Uterus (tissue), 4 donors: ENCODE measurements around the gene RHBDD2. TPM values are rescaled to one million over a fixed set of nuclear protein-coding genes. Genes with fewer than 3 reads are reported as not detected.
A peak's percentile ranks its signal among the peaks of the same experiment; 100 is the strongest.

Experiments used
- DNase-seq, 2 donors: peaks; one replicate each; pipeline ENCODE4 v3.0.0-alpha.2; 2019 to 2020
- H3K27ac ChIP-seq, 2 donors: fragments of 200-600 bp; sonication (generic); 1 replicate in 1 of 2; 2 replicates in 1 of 2; pipeline ENCODE4 v1.5.1; 2016 to 2018
- H3K27me3 ChIP-seq, 2 donors: fragments of 200-600 bp; sonication (generic); one replicate each; pipeline ENCODE4 v1.5.1; 2018 to 2019; ENCODE audit warnings: control low read depth in 1 of 2
- H3K36me3 ChIP-seq, 2 donors: fragments of 200-600 bp; sonication (generic); one replicate each; pipeline ENCODE4 v1.5.1; 2019; ENCODE audit warnings: control low read depth in 1 of 2
- H3K4me1 ChIP-seq, 2 donors: fragments of 200-600 bp; sonication (generic); one replicate each; pipeline ENCODE4 v1.5.1; 2018 to 2019; ENCODE audit warnings: control low read depth in 1 of 2
- H3K4me3 ChIP-seq, 2 donors: fragments of 200-600 bp; sonication (generic); 1 replicate in 1 of 2; 2 replicates in 1 of 2; pipeline ENCODE4 v1.5.1; 2018 to 2019; ENCODE audit warnings: mild to moderate bottlenecking in 1 of 2
- H3K9me3 ChIP-seq, 2 donors: fragments of 200-600 bp; sonication (generic); one replicate each; pipeline ENCODE4 v1.5.1; 2019; ENCODE audit warnings: control low read depth in 1 of 2
- POLR2A ChIP-seq, 2 donors: fragments of 450-650 bp; IDR thresholded peaks; one replicate each; pipeline ENCODE4 v1.6.1; 2016; ENCODE audit warnings: antibody characterized with exemption in 2 of 2, mild to moderate bottlenecking in 1 of 2, moderate library complexity in 1 of 2
- intact Hi-C: fragments of 100-400 bp; cut with DNase I; formaldehyde crosslinking; loops from one replicate; pipeline ENCODE4 v1.15.1; 2023; ENCODE audit warnings: low total_unique reads
- total RNA-seq, 4 donors: library from RNA; depleted of rRNA in 3 of 4; stranded (reverse); fragments of >200 nt in 3 of 4; gene quantifications; one replicate each; pipeline versions ENCODE4 v1.1.0 to v1.2.4, GENCODE V29; 2014 to 2023
- TF ChIP-seq, protein P1 (sequence below), 4 experiments: fragments of 200-600 bp in 2 of 4; fragments of 450-650 bp in 2 of 4; sonication (generic) in 2 of 4; IDR thresholded peaks; one replicate each; pipeline ENCODE4 v1.5.1; 2016 to 2019; ENCODE audit warnings: antibody characterized with exemption in 4 of 4, mild to moderate bottlenecking in 2 of 4, moderate library complexity in 1 of 4
- donor health status: DM: yes; HTN: yes; CAD: no.

Gene RHBDD2
- total RNA-seq, 4 donors from 2014 or later: 2.0 to 45.4 (median 11.3) TPM

DNA sequence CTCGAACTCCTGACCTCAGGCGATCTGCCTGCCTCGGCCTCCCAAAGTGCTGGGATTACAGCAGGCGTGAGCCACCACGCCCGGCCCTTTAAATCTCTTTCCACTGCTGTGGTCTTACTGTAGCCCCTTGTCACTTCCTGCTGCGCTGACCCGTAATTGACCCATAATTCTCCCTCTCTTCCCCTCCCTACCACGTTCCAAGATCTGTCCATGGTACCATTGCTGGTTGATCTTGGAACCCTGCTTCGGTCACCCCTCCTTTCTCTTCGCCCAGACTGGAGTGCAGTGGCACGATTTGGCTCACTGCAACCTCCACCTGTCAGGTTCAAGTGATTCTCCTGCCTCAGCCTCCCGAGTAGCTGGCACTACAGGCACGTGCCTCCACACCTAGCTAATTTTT lies 42.6 kb downstream of the RHBDD2 start:
- no peaks in the 10 kb centered on the region for H3K4me1 ChIP-seq
- intact Hi-C loops: no loop called here
- no peak overlapping the region for H3K27ac ChIP-seq
- no peaks in the 10 kb centered on the region for H3K27me3 ChIP-seq
- no peak overlapping the region for H3K4me3 ChIP-seq
- H3K36me3 ChIP-seq: no peaks in the 10 kb centered on the region
- DNase-seq: no peak
- no peak for TF ChIP-seq POLR2A (IDR thresholded peaks at IDR 0.05)
- TF ChIP-seq, protein P1, sequence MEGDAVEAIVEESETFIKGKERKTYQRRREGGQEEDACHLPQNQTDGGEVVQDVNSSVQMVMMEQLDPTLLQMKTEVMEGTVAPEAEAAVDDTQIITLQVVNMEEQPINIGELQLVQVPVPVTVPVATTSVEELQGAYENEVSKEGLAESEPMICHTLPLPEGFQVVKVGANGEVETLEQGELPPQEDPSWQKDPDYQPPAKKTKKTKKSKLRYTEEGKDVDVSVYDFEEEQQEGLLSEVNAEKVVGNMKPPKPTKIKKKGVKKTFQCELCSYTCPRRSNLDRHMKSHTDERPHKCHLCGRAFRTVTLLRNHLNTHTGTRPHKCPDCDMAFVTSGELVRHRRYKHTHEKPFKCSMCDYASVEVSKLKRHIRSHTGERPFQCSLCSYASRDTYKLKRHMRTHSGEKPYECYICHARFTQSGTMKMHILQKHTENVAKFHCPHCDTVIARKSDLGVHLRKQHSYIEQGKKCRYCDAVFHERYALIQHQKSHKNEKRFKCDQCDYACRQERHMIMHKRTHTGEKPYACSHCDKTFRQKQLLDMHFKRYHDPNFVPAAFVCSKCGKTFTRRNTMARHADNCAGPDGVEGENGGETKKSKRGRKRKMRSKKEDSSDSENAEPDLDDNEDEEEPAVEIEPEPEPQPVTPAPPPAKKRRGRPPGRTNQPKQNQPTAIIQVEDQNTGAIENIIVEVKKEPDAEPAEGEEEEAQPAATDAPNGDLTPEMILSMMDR (IDR thresholded peaks at IDR 0.05): no peak
- no peaks in the 10 kb centered on the region for H3K9me3 ChIP-seq

DNA sequence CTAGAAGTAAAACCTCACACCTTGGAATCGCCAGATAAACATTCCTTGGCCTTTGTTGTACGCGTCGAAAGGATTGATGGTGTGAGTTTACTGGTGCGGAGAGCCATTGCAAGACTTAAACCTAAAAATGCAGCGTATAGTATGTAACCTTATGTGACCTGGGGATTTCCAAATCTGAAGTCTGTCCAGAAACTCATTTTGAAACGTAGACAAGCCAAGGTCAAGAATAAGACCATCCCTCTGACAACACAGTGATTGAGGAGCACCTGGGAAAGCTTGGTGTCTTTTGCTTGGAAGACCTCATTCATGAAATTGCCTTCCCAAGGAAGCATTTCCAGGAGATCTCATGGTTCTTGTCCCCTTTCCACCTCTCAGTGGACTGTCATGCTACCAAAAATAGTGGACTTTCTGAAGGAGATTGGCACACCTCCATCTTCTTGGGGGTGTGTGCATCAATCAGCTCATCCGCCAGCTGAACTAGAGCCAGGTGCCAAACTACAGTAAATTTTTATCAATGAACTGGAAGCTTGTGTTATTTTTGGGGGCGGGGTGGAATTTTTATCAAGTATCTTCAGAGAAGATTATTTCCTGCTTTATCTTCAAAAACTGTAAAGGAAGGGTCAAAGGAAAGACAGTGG lies 44.3 kb downstream of the RHBDD2 start:
- intact Hi-C loops: no loop called here
- Histone ChIP-seq H3K27me3 (no peaks in the 10 kb centered on the region), H3K4me1 (no peaks in the 10 kb centered on the region), H3K4me3 (no peak overlapping the region), H3K36me3 (no peaks in the 10 kb centered on the region), H3K27ac (no peak overlapping the region), H3K9me3 (no peaks in the 10 kb centered on the region)
- TF ChIP-seq, protein P1 (IDR thresholded peaks at IDR 0.05): no peak
- no peak for TF ChIP-seq POLR2A (IDR thresholded peaks at IDR 0.05)
- DNase-seq: no peak

DNA sequence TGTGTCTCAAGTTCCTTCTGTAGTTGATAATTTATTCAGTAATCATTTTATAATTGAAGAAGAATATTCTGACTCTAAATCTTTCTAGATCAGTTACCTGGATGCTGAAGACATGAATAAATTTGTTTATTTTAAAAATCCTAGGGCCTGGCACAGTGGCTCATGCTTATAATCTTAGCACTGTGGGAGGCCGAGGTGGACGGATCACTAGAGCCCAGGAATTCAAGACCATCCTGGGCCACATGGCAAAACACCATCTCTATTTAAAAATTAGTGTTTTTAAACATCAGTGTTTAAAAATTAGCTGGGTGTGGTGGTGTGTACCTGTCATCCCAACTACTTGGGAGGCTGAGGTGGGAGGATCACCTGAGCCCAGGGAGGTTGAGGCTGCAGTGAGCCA lies 45.4 kb downstream of the RHBDD2 start:
- H3K4me1 ChIP-seq: no peaks in the 10 kb centered on the region
- no peaks in the 10 kb centered on the region for H3K9me3 ChIP-seq
- TF ChIP-seq, protein P1 (IDR thresholded peaks at IDR 0.05): no peak
- TF ChIP-seq POLR2A (IDR thresholded peaks at IDR 0.05): no peak
- no peaks in the 10 kb centered on the region for H3K36me3 ChIP-seq
- H3K27ac ChIP-seq: no peak overlapping the region
- intact Hi-C loops: no loop called here
- H3K4me3 ChIP-seq: no peak overlapping the region
- no peaks in the 10 kb centered on the region for H3K27me3 ChIP-seq
- no peak for DNase-seq

DNA sequence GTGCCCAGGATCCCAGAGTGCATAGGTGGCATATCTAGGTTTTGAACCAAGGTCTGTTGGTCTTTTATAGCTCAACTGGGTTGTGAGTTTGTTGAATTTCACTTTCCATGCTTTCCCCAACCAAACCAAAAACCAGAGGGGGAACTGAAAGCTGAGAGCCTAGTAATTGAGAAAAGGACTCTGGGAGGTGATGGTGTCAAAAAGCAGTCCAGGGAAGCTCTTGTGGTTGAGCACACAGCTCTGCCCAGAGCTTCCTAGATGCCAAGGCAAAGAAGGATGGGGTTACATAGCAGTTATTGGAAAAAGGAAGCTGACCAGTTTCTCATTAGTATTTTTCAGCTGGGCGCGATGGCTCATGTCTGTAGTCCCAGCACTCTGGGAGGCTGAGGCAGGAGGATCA lies 46.1 kb downstream of the RHBDD2 start:
- intact Hi-C loops: no loop called here
- no peaks in the 10 kb centered on the region for H3K27me3 ChIP-seq
- H3K36me3 ChIP-seq: no peaks in the 10 kb centered on the region
- no peak for DNase-seq
- TF ChIP-seq, protein P1 (IDR thresholded peaks at IDR 0.05): no peak
- no peak for TF ChIP-seq POLR2A (IDR thresholded peaks at IDR 0.05)
- no peak overlapping the region for H3K4me3 ChIP-seq
- H3K4me1 ChIP-seq: no peaks in the 10 kb centered on the region
- H3K27ac ChIP-seq: no peak overlapping the region
- H3K9me3 ChIP-seq: no peaks in the 10 kb centered on the region

DNA sequence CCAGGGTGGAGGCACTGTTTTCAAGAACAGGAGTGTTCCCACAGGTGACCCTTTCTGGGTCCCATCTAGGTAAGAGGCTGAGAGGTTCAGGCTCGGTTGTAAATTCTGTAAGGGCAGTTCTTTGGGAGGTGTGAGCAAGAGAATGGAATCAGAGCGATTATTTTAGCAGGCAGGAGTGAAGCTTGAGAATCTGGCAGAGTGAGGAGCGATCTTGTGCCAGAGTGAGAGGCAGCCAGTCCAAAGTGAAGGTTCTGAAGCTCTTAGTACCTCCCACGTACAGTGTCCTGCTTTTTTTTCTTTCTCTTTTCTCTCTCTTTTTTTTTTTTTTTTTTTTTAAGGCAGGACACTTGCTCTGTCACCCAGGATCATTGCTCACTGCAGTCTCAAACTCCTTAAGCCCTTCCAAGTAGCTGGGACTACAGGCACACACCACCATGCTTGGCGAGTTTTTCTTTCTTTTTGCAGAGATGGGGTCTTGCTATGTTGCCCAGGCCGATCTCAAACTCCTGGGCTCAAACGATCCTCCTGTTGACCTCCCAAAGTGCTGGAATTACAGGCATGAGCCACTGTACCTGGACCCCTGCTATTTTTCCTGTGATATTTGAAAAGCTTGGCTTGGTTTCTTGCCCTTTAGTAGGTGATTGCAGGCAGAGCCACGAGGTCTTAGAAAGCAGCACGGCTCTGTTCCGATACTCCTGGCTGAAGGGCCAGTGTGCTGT lies 47.0 kb downstream of the RHBDD2 start:
- Histone ChIP-seq H3K9me3 (no peaks in the 10 kb centered on the region), H3K27me3 (no peaks in the 10 kb centered on the region), H3K4me1 (no peaks in the 10 kb centered on the region), H3K27ac (no peak overlapping the region), H3K4me3 (no peak overlapping the region), H3K36me3 (no peaks in the 10 kb centered on the region)
- intact Hi-C loops: no loop called here
- TF ChIP-seq, protein P1 (IDR thresholded peaks at IDR 0.05): no peak
- TF ChIP-seq POLR2A (IDR thresholded peaks at IDR 0.05): no peak
- peak in 1 of 2 donors; percentile 36 for DNase-seq
